GM23248 (cell line): Measurements from ENCODE around the gene NCKIPSD. TPM values are rescaled to one million over a fixed set of nuclear protein-coding genes. Genes with fewer than 3 reads are reported as not detected.

Experiments
- DNase-seq: peaks from one replicate; pipeline ENCODE4 v3.0.0-alpha.2; 2015
- H2AFZ ChIP-seq: fragments of 200-600 bp; sonication (generic); 2 replicates; pipeline ENCODE4 v1.6.1; 2016; ENCODE audit warnings: antibody characterized with exemption
- H3F3A ChIP-seq: fragments of 200-600 bp; sonication (generic); 2 replicates; pipeline ENCODE4 v1.6.1; 2016; ENCODE audit warnings: mild to moderate bottlenecking, antibody characterized with exemption, mixed run types; ENCODE audit not compliant: insufficient read depth
- H3K27ac ChIP-seq: fragments of 200-600 bp; sonication (generic); 2 replicates; pipeline ENCODE4 v1.5.1; 2016; ENCODE audit warnings: mild to moderate bottlenecking
- H3K27me3 ChIP-seq: fragments of 200-600 bp; sonication (generic); replicated peaks from 2 replicates; pipeline ENCODE4 v1.6.1; 2016; ENCODE audit warnings: mild to moderate bottlenecking; ENCODE audit not compliant: insufficient read depth
- H3K36me3 ChIP-seq: fragments of 200-600 bp; sonication (generic); 2 replicates; pipeline ENCODE4 v1.6.1; 2016; ENCODE audit warnings: low read depth, mild to moderate bottlenecking
- H3K4me1 ChIP-seq: fragments of 200-600 bp; sonication (generic); 2 replicates; pipeline ENCODE4 v1.6.1; 2016; ENCODE audit warnings: mild to moderate bottlenecking; ENCODE audit not compliant: insufficient read depth
- H3K4me2 ChIP-seq: fragments of 200-600 bp; sonication (generic); one replicate; pipeline ENCODE4 v1.6.1; 2016; ENCODE audit warnings: mild to moderate bottlenecking; ENCODE audit not compliant: unreplicated experiment
- H3K4me3 ChIP-seq: fragments of 200-600 bp; sonication (generic); 2 replicates; pipeline ENCODE4 v1.5.1; 2016; ENCODE audit warnings: mild to moderate bottlenecking
- H3K79me2 ChIP-seq: fragments of 200-600 bp; sonication (generic); 2 replicates; pipeline ENCODE4 v1.6.1; 2016; ENCODE audit warnings: mild to moderate bottlenecking; ENCODE audit not compliant: insufficient read depth
- H3K9ac ChIP-seq: fragments of 200-600 bp; sonication (generic); 2 replicates; pipeline ENCODE4 v1.6.1; 2016; ENCODE audit warnings: mild to moderate bottlenecking
- H3K9me2 ChIP-seq: fragments of 200-600 bp; sonication (generic); 2 replicates; pipeline ENCODE4 v1.6.1; 2016; ENCODE audit warnings: mixed run types, mild to moderate bottlenecking, moderate library complexity; ENCODE audit not compliant: insufficient read depth
- H3K9me3 ChIP-seq: fragments of 200-600 bp; sonication (generic); one replicate; pipeline ENCODE4 v1.6.1; 2017; ENCODE audit warnings: low read depth
- H4K20me1 ChIP-seq: fragments of 200-600 bp; sonication (generic); 2 replicates; pipeline ENCODE4 v1.6.0; 2016; ENCODE audit not compliant: insufficient read depth
- EZH2 ChIP-seq: fragments of 200-600 bp; sonication (generic); IDR thresholded peaks from 2 replicates; pipeline ENCODE4 v1.6.1; 2018; ENCODE audit warnings: antibody characterized with exemption, mild to moderate bottlenecking; ENCODE audit not compliant: insufficient read depth, poor library complexity, severe bottlenecking
- EZH2phosphoT487 ChIP-seq: fragments of 200-600 bp; sonication (generic); IDR thresholded peaks from 2 replicates; pipeline ENCODE4 v1.6.1; 2018; ENCODE audit warnings: antibody characterized with exemption, moderate library complexity, mild to moderate bottlenecking, low read depth; ENCODE audit not compliant: insufficient read depth
- WGBS, 2 experiments: methylation state at CpG; one replicate each; pipeline ENCODE4 v1.1.6; 2015 to 2017; ENCODE audit warnings: low lambda C conversion rate in 2 of 2, low coverage in 1 of 2; ENCODE audit errors: missing lambda C conversion rate in 2 of 2; 5-methylcytosine and 5-hydroxymethylcytosine counted together
- in situ Hi-C: fragments of 300-500 bp; cut with MboI; formaldehyde crosslinking; loops from 2 replicates; pipeline ENCODE4 v1.15.0; 2020
- polyA plus RNA-seq: library from polyadenylated mRNA; unstranded; fragments of >200 nt; fragmentation: Nextera tagmentation; extraction: Ambion mirVana; gene quantifications from 2 replicates; pipeline ENCODE4 v1.2.1, GENCODE V29; 2016
- total RNA-seq: library from RNA; depleted of rRNA; stranded (reverse); fragments of >200 nt; shearing (Covaris generic); gene quantifications from 2 replicates; pipeline ENCODE4 v1.2.3, GENCODE V29; 2014

Gene NCKIPSD
- total and polyA plus RNA-seq, 2 experiments from 2014 or later = 20.6 to 32.5 TPM

- no peak overlapping the region for H3K4me3 ChIP-seq
- no peaks in the 10 kb centered on the region for H3F3A ChIP-seq
- H2AFZ ChIP-seq = no peak overlapping the region
- peaks cover 8% of the 10 kb centered on the region; the same call in 1 of the 2 replicates for H3K4me1 ChIP-seq
- no peaks in the 10 kb centered on the region for H3K9me3 ChIP-seq
- TF ChIP-seq EZH2 (no peak), EZH2phosphoT487 (no peak)
- 91% methylated on average over 22 of the region's 22 CpGs for WGBS, 2 experiments
- no peak overlapping the region for H3K9ac ChIP-seq
- H3K36me3 ChIP-seq = no peaks in the 10 kb centered on the region; the same call in 1 of the 2 replicates
- H3K4me2 ChIP-seq = no peak overlapping the region
- no peaks in the 10 kb centered on the region for H3K27me3 ChIP-seq
- no peak for DNase-seq
- H3K9me2 ChIP-seq = no peaks in the 10 kb centered on the region
- peaks cover 23% of the 10 kb centered on the region for H3K79me2 ChIP-seq
- H3K27ac ChIP-seq = no peak overlapping the region
- no peaks in the 10 kb centered on the region; the same call in 1 of the 2 replicates for H4K20me1 ChIP-seq
- in situ Hi-C loops = no loop called here
These were observed 53.9 kb downstream of the NCKIPSD start for GRCh38 chr3:48631516-48632448.

- H4K20me1 ChIP-seq = no peaks in the 10 kb centered on the region; the same call in 1 of the 2 replicates
- H2AFZ ChIP-seq = no peak overlapping the region
- H3K79me2 ChIP-seq = peaks cover 14% of the 10 kb centered on the region
- H3K9me2 ChIP-seq = no peaks in the 10 kb centered on the region
- TF ChIP-seq EZH2phosphoT487 (no peak), EZH2 (no peak)
- H3K9me3 ChIP-seq = no peaks in the 10 kb centered on the region
- no peak for DNase-seq
- H3F3A ChIP-seq = no peaks in the 10 kb centered on the region
- H3K4me3 ChIP-seq = no peak overlapping the region
- H3K4me1 ChIP-seq = peaks cover 8% of the 10 kb centered on the region; the same call in 1 of the 2 replicates
- in situ Hi-C loops = no loop called here
- H3K27ac ChIP-seq = no peak overlapping the region
- no peak overlapping the region for H3K9ac ChIP-seq
- H3K36me3 ChIP-seq = no peaks in the 10 kb centered on the region; the same call in 1 of the 2 replicates
- no peaks in the 10 kb centered on the region for H3K27me3 ChIP-seq
- no peak overlapping the region for H3K4me2 ChIP-seq
- WGBS, 2 experiments = 89 to 90% methylated on average over 12 of the region's 12 CpGs
These were observed 54.9 kb downstream of the NCKIPSD start for GRCh38 chr3:48630833-48631232.

- Histone ChIP-seq H4K20me1 (no peaks in the 10 kb centered on the region; the same call in 1 of the 2 replicates), H3K4me1 (peaks cover 8% of the 10 kb centered on the region; the same call in 1 of the 2 replicates), H3F3A (no peaks in the 10 kb centered on the region), H3K27ac (no peak overlapping the region), H2AFZ (no peak overlapping the region), H3K79me2 (peaks cover 14% of the 10 kb centered on the region), H3K4me3 (no peak overlapping the region), H3K27me3 (no peaks in the 10 kb centered on the region), H3K9me2 (no peaks in the 10 kb centered on the region), H3K36me3 (no peaks in the 10 kb centered on the region; the same call in 1 of the 2 replicates), H3K4me2 (no peak overlapping the region), H3K9me3 (no peaks in the 10 kb centered on the region), H3K9ac (no peak overlapping the region)
- WGBS, 2 experiments = 92 to 95% methylated on average over 8 of the region's 8 CpGs
- in situ Hi-C loops = no loop called here
- no peak for TF ChIP-seq EZH2phosphoT487
- TF ChIP-seq EZH2 = no peak
- DNase-seq = no peak
These were observed 55.3 kb downstream of the NCKIPSD start for GRCh38 chr3:48630407-48630806.

- Histone ChIP-seq H3K4me2 (no peak overlapping the region), H3K36me3 (no peaks in the 10 kb centered on the region; the same call in 1 of the 2 replicates), H3K9ac (no peak overlapping the region), H3K4me1 (peaks cover 8% of the 10 kb centered on the region; the same call in 1 of the 2 replicates), H3K27me3 (no peaks in the 10 kb centered on the region), H3F3A (no peaks in the 10 kb centered on the region), H3K4me3 (no peak overlapping the region), H3K27ac (no peak overlapping the region), H3K9me3 (no peaks in the 10 kb centered on the region), H2AFZ (no peak overlapping the region), H3K79me2 (peaks cover 13% of the 10 kb centered on the region), H3K9me2 (no peaks in the 10 kb centered on the region), H4K20me1 (no peaks in the 10 kb centered on the region; the same call in 1 of the 2 replicates)
- WGBS, 2 experiments = 98 to 99% methylated on average over 9 to 12 of the region's 12 CpGs
- no peak for DNase-seq
- no peak for TF ChIP-seq EZH2phosphoT487
- TF ChIP-seq EZH2 = no peak
- in situ Hi-C loops = no loop called here
These were observed 55.8 kb downstream of the NCKIPSD start for GRCh38 chr3:48629894-48630293.
